Smooth muscle cell (in vitro differentiated cells): ENCODE measurements around the gene ZNF559. TPM values are rescaled to one million over a fixed set of nuclear protein-coding genes. Genes with fewer than 3 reads are reported as not detected.
"Not testable (repeated sequence)": the region's sequence is repeated elsewhere in the genome, so short reads cannot be mapped to it uniquely, and the experiment has no call there.

Experiments
- DNase-seq: peaks from one replicate; lab custom pipeline; 2025; ENCODE audit not compliant: unreplicated experiment; lab: John Stamatoyannopoulos, UW
- H2AFZ ChIP-seq: fragments of 200-600 bp; sonication (generic); 2 replicates; pipeline ENCODE4 v1.6.0; 2016; ENCODE audit warnings: antibody characterized with exemption, low read depth, mild to moderate bottlenecking
- H3F3A ChIP-seq: fragments of 200-600 bp; sonication (generic); 2 replicates; pipeline ENCODE4 v1.6.0; 2017; ENCODE audit warnings: antibody characterized with exemption, low read depth
- H3K27ac ChIP-seq: fragments of 200-600 bp; sonication (generic); 2 replicates; pipeline ENCODE4 v1.5.1; 2016; ENCODE audit warnings: low read depth, mild to moderate bottlenecking
- H3K27me3 ChIP-seq: fragments of 200-600 bp; sonication (generic); 2 replicates; pipeline ENCODE4 v1.6.1; 2016; ENCODE audit warnings: low read depth, mild to moderate bottlenecking
- H3K36me3 ChIP-seq: fragments of 200-600 bp; sonication (generic); 2 replicates; pipeline ENCODE4 v1.5.1; 2016; ENCODE audit warnings: low read depth
- H3K4me1 ChIP-seq: fragments of 200-600 bp; sonication (generic); 2 replicates; pipeline ENCODE4 v1.5.1; 2016; ENCODE audit warnings: low read depth
- H3K4me2 ChIP-seq: fragments of 200-600 bp; sonication (generic); 2 replicates; pipeline ENCODE4 v1.6.0; 2016; ENCODE audit warnings: mild to moderate bottlenecking
- H3K4me3 ChIP-seq: fragments of 200-600 bp; sonication (generic); 2 replicates; pipeline ENCODE4 v1.5.1; 2016; ENCODE audit warnings: mild to moderate bottlenecking
- H3K79me2 ChIP-seq: fragments of 200-600 bp; sonication (generic); 2 replicates; pipeline ENCODE4 v1.6.0; 2016; ENCODE audit warnings: low read depth, mild to moderate bottlenecking
- H3K9ac ChIP-seq: fragments of 200-600 bp; sonication (generic); 2 replicates; pipeline ENCODE4 v1.6.0; 2016; ENCODE audit warnings: low read depth
- H3K9me3 ChIP-seq: fragments of 200-600 bp; sonication (generic); replicated peaks from 2 replicates; pipeline ENCODE4 v1.5.1; 2016; ENCODE audit warnings: low read depth
- H4K20me1 ChIP-seq: fragments of 200-600 bp; sonication (generic); 2 replicates; pipeline ENCODE4 v1.6.0; 2016; ENCODE audit warnings: low read depth
- WGBS: methylation state at CpG from one replicate; pipeline ENCODE4 v1.1.7; 2016; ENCODE audit warnings: low lambda C conversion rate; 5-methylcytosine and 5-hydroxymethylcytosine counted together
- polyA plus RNA-seq: library from polyadenylated mRNA; unstranded; fragments of >200 nt; fragmentation: Nextera tagmentation; extraction: Ambion mirVana; gene quantifications from 2 replicates; pipeline ENCODE4 v1.2.1, GENCODE V29; 2016
- total RNA-seq: library from RNA; depleted of rRNA; stranded (reverse); fragments of >200 nt; gene quantifications from 2 replicates; pipeline ENCODE4 v1.2.3, GENCODE V29; 2014
- TF ChIP-seq, protein P1 (sequence below): fragments of 200-600 bp; sonication (generic); IDR thresholded peaks from 2 replicates; pipeline ENCODE4 v1.5.1; 2017; ENCODE audit warnings: borderline replicate concordance, mild to moderate bottlenecking, antibody characterized with exemption; ENCODE audit not compliant: insufficient read depth, poor library complexity, severe bottlenecking

Gene ZNF559
- total and polyA plus RNA-seq, 2 experiments from 2014 or later = 8.9 to 23.8 TPM

DNA sequence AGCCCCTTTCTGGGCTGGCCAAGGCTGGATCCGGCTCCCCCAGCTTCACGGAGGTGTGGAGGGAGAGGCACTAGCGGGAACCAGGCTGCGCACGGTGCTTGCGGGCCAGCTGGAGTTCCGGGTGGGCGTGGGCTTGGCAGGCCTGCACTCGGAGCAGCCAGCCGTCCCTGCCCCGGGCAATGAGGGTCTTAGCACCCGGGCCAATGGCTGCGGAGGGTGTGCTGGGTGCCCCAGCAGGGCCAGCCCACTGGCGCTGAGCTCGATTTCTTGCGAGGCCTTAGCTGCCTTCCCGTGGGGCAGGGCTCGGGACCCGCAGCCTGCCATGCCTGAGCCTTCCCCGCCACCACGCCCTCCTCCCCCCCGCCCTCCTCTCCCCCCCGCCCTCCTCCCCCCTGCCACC, 2.6 kb upstream of the ZNF559 start:
- no peak overlapping the region for H3K4me2 ChIP-seq
- 90% methylated on average over 13 of the region's 23 CpGs for WGBS
- H3K27me3 ChIP-seq = no peaks in the 10 kb centered on the region
- H3K9me3 ChIP-seq = no peaks in the 10 kb centered on the region
- H3K4me1 ChIP-seq = no peaks in the 10 kb centered on the region
- no peak overlapping the region for H3K4me3 ChIP-seq
- no peak overlapping the region for H3K27ac ChIP-seq
- H3K36me3 ChIP-seq = no peaks in the 10 kb centered on the region
- H3K79me2 ChIP-seq = peaks cover 18% of the 10 kb centered on the region
- no peak for DNase-seq
- H3K9ac ChIP-seq = no peak overlapping the region
- no peak overlapping the region for H2AFZ ChIP-seq
- TF ChIP-seq, protein P1, sequence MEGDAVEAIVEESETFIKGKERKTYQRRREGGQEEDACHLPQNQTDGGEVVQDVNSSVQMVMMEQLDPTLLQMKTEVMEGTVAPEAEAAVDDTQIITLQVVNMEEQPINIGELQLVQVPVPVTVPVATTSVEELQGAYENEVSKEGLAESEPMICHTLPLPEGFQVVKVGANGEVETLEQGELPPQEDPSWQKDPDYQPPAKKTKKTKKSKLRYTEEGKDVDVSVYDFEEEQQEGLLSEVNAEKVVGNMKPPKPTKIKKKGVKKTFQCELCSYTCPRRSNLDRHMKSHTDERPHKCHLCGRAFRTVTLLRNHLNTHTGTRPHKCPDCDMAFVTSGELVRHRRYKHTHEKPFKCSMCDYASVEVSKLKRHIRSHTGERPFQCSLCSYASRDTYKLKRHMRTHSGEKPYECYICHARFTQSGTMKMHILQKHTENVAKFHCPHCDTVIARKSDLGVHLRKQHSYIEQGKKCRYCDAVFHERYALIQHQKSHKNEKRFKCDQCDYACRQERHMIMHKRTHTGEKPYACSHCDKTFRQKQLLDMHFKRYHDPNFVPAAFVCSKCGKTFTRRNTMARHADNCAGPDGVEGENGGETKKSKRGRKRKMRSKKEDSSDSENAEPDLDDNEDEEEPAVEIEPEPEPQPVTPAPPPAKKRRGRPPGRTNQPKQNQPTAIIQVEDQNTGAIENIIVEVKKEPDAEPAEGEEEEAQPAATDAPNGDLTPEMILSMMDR = no peak
- H3F3A ChIP-seq = peaks cover 6% of the 10 kb centered on the region
- no peaks in the 10 kb centered on the region for H4K20me1 ChIP-seq

DNA sequence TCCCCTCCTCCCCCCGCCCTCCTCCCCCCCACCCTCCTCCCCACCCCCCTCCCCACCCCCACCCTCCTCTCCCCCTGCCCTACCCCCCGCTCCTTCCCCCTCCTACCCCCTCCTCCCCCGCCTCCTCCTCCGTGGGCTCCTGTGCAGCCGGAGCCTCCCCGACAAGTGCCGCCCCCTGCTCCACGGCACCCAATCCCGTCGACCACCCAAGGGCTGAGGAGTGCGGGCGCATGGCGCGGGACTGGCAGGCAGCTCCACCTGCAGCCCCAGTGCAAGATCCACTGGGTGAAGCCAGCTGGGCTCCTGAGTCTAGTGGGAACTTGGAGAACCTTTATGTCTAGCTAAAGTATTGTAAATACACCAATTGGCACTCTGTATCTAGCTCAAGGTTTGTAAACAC, 2.2 kb upstream of the ZNF559 start:
- 84% methylated on average over 7 of the region's 14 CpGs for WGBS
- H3K4me3 ChIP-seq, H3K9ac ChIP-seq, DNase-seq, H3K9me3 ChIP-seq, H3K4me1 ChIP-seq, H4K20me1 ChIP-seq, H3K4me2 ChIP-seq, H3K27me3 ChIP-seq, H3F3A ChIP-seq, H3K27ac ChIP-seq, H3K36me3 ChIP-seq, H2AFZ ChIP-seq: not testable (repeated sequence)
- H3K79me2 ChIP-seq = peaks cover 22% of the 10 kb centered on the region

DNA sequence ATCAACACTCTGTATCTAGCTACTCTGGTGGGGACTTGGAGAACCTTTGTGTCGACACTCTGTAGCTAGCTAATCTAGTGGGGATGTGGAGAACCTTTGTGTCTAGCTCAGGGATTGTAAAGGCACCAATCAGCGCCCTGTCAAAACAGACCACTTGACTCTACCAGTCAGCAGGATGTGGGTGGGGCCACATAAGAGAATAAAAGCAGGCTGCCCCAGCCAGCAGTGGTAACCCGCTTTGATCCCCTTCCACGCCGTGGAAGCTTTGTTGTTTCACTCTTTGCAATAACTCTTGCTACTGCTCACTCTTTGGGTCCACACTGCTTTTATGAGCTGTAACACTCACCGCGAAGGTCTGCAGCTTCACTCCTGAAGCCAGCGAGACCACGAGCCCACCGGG, 1.8 kb upstream of the ZNF559 start:
- not testable (repeated sequence) for H3K4me1 ChIP-seq, H4K20me1 ChIP-seq, H3K36me3 ChIP-seq, DNase-seq, H3K4me2 ChIP-seq, H3K9me3 ChIP-seq, H2AFZ ChIP-seq, H3F3A ChIP-seq, H3K4me3 ChIP-seq, H3K9ac ChIP-seq, H3K27me3 ChIP-seq, H3K27ac ChIP-seq
- H3K79me2 ChIP-seq = peaks cover 24% of the 10 kb centered on the region
- WGBS = 92% methylated on average over 10 of the region's 10 CpGs

GRCh38 chr19:9323557-9323918, 441 bp upstream of the ZNF559 start:
- Histone ChIP-seq H3K9me3 (peaks cover 8% of the 10 kb centered on the region), H3K4me2 (peak overlapping the region; percentile 90), H3K27me3 (no peaks in the 10 kb centered on the region), H3K27ac (peak overlapping the region; percentile 61), H4K20me1 (no peaks in the 10 kb centered on the region), H3K4me1 (no peaks in the 10 kb centered on the region), H3F3A (peaks cover 6% of the 10 kb centered on the region), H3K9ac (peak overlapping the region; percentile 47), H3K36me3 (peaks cover 8% of the 10 kb centered on the region), H3K4me3 (peak overlapping the region; percentile 66), H3K79me2 (peaks cover 25% of the 10 kb centered on the region), H2AFZ (peak overlapping the region; percentile 90)
- WGBS = 31% methylated on average over 9 of the region's 9 CpGs
- TF ChIP-seq, protein P1 = no peak
- no peak for DNase-seq

DNA sequence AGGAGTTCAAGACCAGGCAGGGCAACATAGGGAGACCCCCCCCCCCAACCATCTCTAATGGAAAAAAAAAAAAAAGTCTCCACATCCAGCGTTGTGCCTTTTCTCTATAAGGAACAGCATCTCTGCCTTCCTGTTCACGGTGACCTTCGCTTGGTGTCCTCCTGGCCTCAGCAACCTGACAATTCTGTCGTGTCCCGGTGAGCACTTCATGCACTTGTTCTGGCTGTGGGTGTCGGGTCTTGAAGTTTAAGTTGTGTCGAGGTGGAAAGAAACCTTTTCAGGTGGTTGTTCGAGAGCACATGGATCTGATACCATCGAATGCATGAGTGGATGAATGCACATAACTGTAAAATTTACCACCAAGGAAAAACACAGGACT, 594 bp downstream of the ZNF559 start:
- H2AFZ ChIP-seq = peak overlapping the region; percentile 90
- H3K27ac ChIP-seq = peak overlapping the region; percentile 61
- 64% methylated on average over 9 of the region's 9 CpGs for WGBS
- no peaks in the 10 kb centered on the region for H3K4me1 ChIP-seq
- peaks cover 34% of the 10 kb centered on the region for H3K79me2 ChIP-seq
- H4K20me1 ChIP-seq = no peaks in the 10 kb centered on the region
- peaks cover 17% of the 10 kb centered on the region for H3K36me3 ChIP-seq
- H3K4me3 ChIP-seq = peak overlapping the region; percentile 66
- TF ChIP-seq, protein P1 = no peak
- H3K9ac ChIP-seq = peak overlapping the region; percentile 52
- peaks cover 18% of the 10 kb centered on the region for H3K9me3 ChIP-seq
- no peak for DNase-seq
- H3K4me2 ChIP-seq = peak overlapping the region; percentile 90
- peaks cover 6% of the 10 kb centered on the region for H3F3A ChIP-seq
- H3K27me3 ChIP-seq = no peaks in the 10 kb centered on the region
